Liver (tissue), 9 donors: ENCODE results near the gene TMEM165. TPM values are rescaled to one million over a fixed set of nuclear protein-coding genes. Genes with fewer than 3 reads are reported as not detected.

Experiments
- DNase-seq: peaks from one replicate; pipeline ENCODE4 v3.0.0-alpha.2; 2017; ENCODE audit warnings: low spot score
- H3K27ac ChIP-seq, 2 donors: one replicate each; pipeline ENCODE4 v1.7.0; 2013; ENCODE audit warnings: inconsistent platforms in 2 of 2, low read length in 2 of 2, control low read depth in 1 of 2, low read depth in 1 of 2, mild to moderate bottlenecking in 1 of 2
- H3K27me3 ChIP-seq, 4 donors: one replicate each; pipeline versions ENCODE4 v1.6.1 to v1.7.0; 2013; ENCODE audit warnings: low read length in 3 of 4, inconsistent platforms in 1 of 4, mild to moderate bottlenecking in 1 of 4, moderate library complexity in 1 of 4; ENCODE audit not compliant: control insufficient read depth in 4 of 4, insufficient read depth in 4 of 4
- H3K36me3 ChIP-seq, 4 donors: one replicate each; pipeline versions ENCODE4 v1.6.1 to v1.7.0; 2013; ENCODE audit warnings: low read length in 3 of 4, mild to moderate bottlenecking in 3 of 4, low read depth in 1 of 4, moderate library complexity in 1 of 4; ENCODE audit not compliant: control insufficient read depth in 4 of 4, insufficient read depth in 3 of 4
- H3K4me1 ChIP-seq, 4 donors: one replicate each; pipeline versions ENCODE4 v1.6.1 to v1.7.0; 2013; ENCODE audit warnings: low read length in 3 of 4, mild to moderate bottlenecking in 3 of 4, moderate library complexity in 1 of 4; ENCODE audit not compliant: control insufficient read depth in 4 of 4, insufficient read depth in 4 of 4
- H3K4me3 ChIP-seq, 3 donors: one replicate each; pipeline versions ENCODE4 v1.6.1 to v1.7.0; 2013; ENCODE audit warnings: low read length in 3 of 3, control low read depth in 1 of 3, low read depth in 1 of 3, mild to moderate bottlenecking in 1 of 3
- H3K9ac ChIP-seq, 2 donors: one replicate each; pipeline ENCODE4 v1.7.0; 2013; ENCODE audit warnings: low read length in 2 of 2, mild to moderate bottlenecking in 2 of 2, moderate library complexity in 2 of 2, control low read depth in 1 of 2, low read depth in 1 of 2
- H3K9me3 ChIP-seq, 4 donors: one replicate each; pipeline versions ENCODE4 v1.6.1 to v1.7.0; 2013; ENCODE audit warnings: low read length in 3 of 4; ENCODE audit not compliant: control insufficient read depth in 4 of 4
- ATF3 ChIP-seq: IDR thresholded peaks from 2 replicates; pipeline ENCODE4 v1.6.1; 2016; ENCODE audit warnings: antibody characterized with exemption
- CTCF ChIP-seq: fragments of 150-350 bp; IDR thresholded peaks from 2 replicates; pipeline ENCODE4 v1.5.1; 2017; ENCODE audit warnings: improper control_type of control experiment, low read depth, low read length; ENCODE audit not compliant: missing input control
- EGR1 ChIP-seq, 2 donors: IDR thresholded peaks; 2 replicates each; pipeline ENCODE4 v1.6.1; 2016 to 2018; ENCODE audit warnings: antibody characterized with exemption in 2 of 2, low read depth in 2 of 2
- FOXA1 ChIP-seq: IDR thresholded peaks from 2 replicates; pipeline ENCODE4 v1.6.1; 2016; ENCODE audit warnings: antibody characterized with exemption
- FOXA2 ChIP-seq: IDR thresholded peaks from 2 replicates; pipeline ENCODE4 v1.6.1; 2016; ENCODE audit warnings: antibody characterized with exemption
- GABPA ChIP-seq, 2 donors: IDR thresholded peaks in 1 of 2; conservative IDR thresholded peaks in 1 of 2; 2 replicates each; pipeline ENCODE4 v1.6.1; 2016; ENCODE audit warnings: antibody characterized with exemption in 2 of 2, mild to moderate bottlenecking in 1 of 2, moderate library complexity in 1 of 2
- HNF4A ChIP-seq, 2 donors: conservative IDR thresholded peaks; 2 replicates each; pipeline ENCODE4 v1.6.1; 2016; ENCODE audit warnings: antibody characterized with exemption in 2 of 2, mild to moderate bottlenecking in 2 of 2
- HNF4G ChIP-seq: IDR thresholded peaks from 2 replicates; pipeline ENCODE4 v1.6.1; 2016; ENCODE audit warnings: antibody characterized with exemption
- JUND ChIP-seq, 2 donors: IDR thresholded peaks; 2 replicates each; pipeline ENCODE4 v1.6.1; 2016; ENCODE audit warnings: antibody characterized with exemption in 2 of 2
- MAX ChIP-seq: IDR thresholded peaks from 2 replicates; pipeline ENCODE4 v1.6.1; 2016; ENCODE audit warnings: antibody characterized with exemption
- NR2F2 ChIP-seq: IDR thresholded peaks from 2 replicates; pipeline ENCODE4 v1.6.1; 2016; ENCODE audit warnings: antibody characterized with exemption
- RAD21 ChIP-seq, 2 donors: IDR thresholded peaks; 2 replicates each; pipeline ENCODE4 v1.6.1; 2016; ENCODE audit warnings: antibody characterized with exemption in 2 of 2, mild to moderate bottlenecking in 2 of 2
- REST ChIP-seq: IDR thresholded peaks from 2 replicates; pipeline ENCODE4 v1.6.1; 2016; ENCODE audit warnings: antibody characterized with exemption, mild to moderate bottlenecking
- RXRA ChIP-seq, 2 donors: IDR thresholded peaks; 2 replicates each; pipeline ENCODE4 v1.6.1; 2017 to 2018; ENCODE audit warnings: antibody characterized with exemption in 2 of 2, mild to moderate bottlenecking in 1 of 2
- SP1 ChIP-seq: IDR thresholded peaks from 2 replicates; pipeline ENCODE4 v1.6.1; 2018; ENCODE audit warnings: antibody characterized with exemption, mild to moderate bottlenecking
- TAF1 ChIP-seq: conservative IDR thresholded peaks from 2 replicates; pipeline ENCODE4 v1.6.1; 2016; ENCODE audit warnings: antibody characterized with exemption, mild to moderate bottlenecking
- YY1 ChIP-seq: IDR thresholded peaks from 2 replicates; pipeline ENCODE4 v1.6.1; 2016; ENCODE audit warnings: antibody characterized with exemption, mild to moderate bottlenecking
- ZBTB33 ChIP-seq: IDR thresholded peaks from 2 replicates; pipeline ENCODE4 v1.6.1; 2016; ENCODE audit warnings: antibody characterized with exemption
- WGBS: extraction: QIAGEN DNeasy Blood & Tissue Kit; methylation state at CpG from one replicate; pipeline ENCODE4 v1.1.7; 2013; 5-methylcytosine and 5-hydroxymethylcytosine counted together
- polyA plus RNA-seq, 2 donors: library from polyadenylated mRNA; stranded (reverse) in 1 of 2; unstranded in 1 of 2; fragments of 200-250 nt in 1 of 2; fragments of >200 nt in 1 of 2; fragmentation: Nextera tagmentation in 1 of 2; extraction: Ambion mirVana in 1 of 2; gene quantifications; one replicate each; pipeline versions ENCODE4 v1.2.1 to v1.2.3, GENCODE V29; 2013 to 2015
- total RNA-seq, 2 donors: library from RNA; depleted of rRNA; stranded (reverse); fragments of >200 nt; gene quantifications; one replicate each; pipeline ENCODE4 v1.2.3, GENCODE V29; 2014
- donor health status: healthy.
- donor health status: healthy.
- donor health status: healthy.
- donor health status: healthy.
- donor health status: healthy.

The TMEM165 gene
- total and polyA plus RNA-seq, 4 donors, result 16.4 to 42.1 (median 29.1) TPM

- Histone ChIP-seq H3K4me1 (no peaks in the 10 kb centered on the region), H3K27ac (no peak overlapping the region), H3K27me3 (no peaks in the 10 kb centered on the region), H3K4me3 (no peak overlapping the region), H3K9ac (no peak overlapping the region), H3K9me3 (no peaks in the 10 kb centered on the region), H3K36me3 (peaks cover 5 to 38% (median 10%) of the 10 kb centered on the region in 4 donors)
- DNase-seq, result no peak
- 92% methylated on average over 1 of the region's 1 CpG for WGBS
- no peak for TF ChIP-seq ZBTB33
- TF ChIP-seq GABPA (IDR thresholded peaks at IDR 0.05 in 1 of 2, conservative IDR thresholded peaks at IDR 0.05 in 1 of 2), result no peak
- no peak for TF ChIP-seq CTCF
- TF ChIP-seq NR2F2, result no peak
- no peak for TF ChIP-seq FOXA2
- no peak for TF ChIP-seq TAF1
- TF ChIP-seq REST, result no peak
- no peak for TF ChIP-seq RXRA (IDR thresholded peaks at IDR 0.05)
- no peak for TF ChIP-seq YY1
- TF ChIP-seq MAX, result no peak
- no peak for TF ChIP-seq ATF3
- no peak for TF ChIP-seq FOXA1
- no peak for TF ChIP-seq HNF4G
- TF ChIP-seq JUND (IDR thresholded peaks at IDR 0.05), result no peak
- TF ChIP-seq RAD21 (IDR thresholded peaks at IDR 0.05), result no peak
- TF ChIP-seq EGR1 (IDR thresholded peaks at IDR 0.05; ENCODE audit: low read depth in 2 of 2), result no peak
Measured at GRCh38 chr4:55442541-55442940, 46.8 kb downstream of the TMEM165 start.

- H3K27me3 ChIP-seq, result no peaks in the 10 kb centered on the region
- DNase-seq, result no peak
- H3K9ac ChIP-seq, result no peak overlapping the region
- no peak overlapping the region for H3K27ac ChIP-seq
- peak; percentile 5 for TF ChIP-seq CTCF
- TF ChIP-seq REST, result no peak
- TF ChIP-seq MAX, result no peak
- TF ChIP-seq JUND (IDR thresholded peaks at IDR 0.05), result no peak
- no peak for TF ChIP-seq TAF1
- no peak for TF ChIP-seq NR2F2
- no peak for TF ChIP-seq SP1
- peak; percentile 51 to 61 for TF ChIP-seq RAD21 (IDR thresholded peaks at IDR 0.05)
- TF ChIP-seq RXRA (IDR thresholded peaks at IDR 0.05), result no peak
- no peak for TF ChIP-seq HNF4A (conservative IDR thresholded peaks at IDR 0.05)
- H3K36me3 ChIP-seq, result peaks cover 5 to 54% (median 16%) of the 10 kb centered on the region in 4 donors
- no peaks in the 10 kb centered on the region for H3K4me1 ChIP-seq
- WGBS, result 52% methylated on average over 2 of the region's 2 CpGs
- H3K4me3 ChIP-seq, result no peak overlapping the region
- no peaks in the 10 kb centered on the region for H3K9me3 ChIP-seq
Measured at GRCh38 chr4:55444827-55445226, 49.1 kb downstream of the TMEM165 start.
